HCT116 (cell line): ENCODE data around the gene REPS1. TPM values are rescaled to one million over a fixed set of nuclear protein-coding genes. Genes with fewer than 3 reads are reported as not detected.

Source experiments
- ATAC-seq: fragments of 200-7000 bp; cut with Tn5 transposase; 2 replicates; pipeline ENCODE4 v1.9.1; 2020; ENCODE audit warnings: mild to moderate bottlenecking, moderate library complexity
- BruUV-seq: library from RNA; stranded (reverse); fragments of 400-500 nt; replicated peaks from 2 replicates; lab custom pipeline; 2021; lab: Mats Ljungman, UMichigan
- CTCF ChIA-PET: fragments of 300-600 bp; sonication (Branson Sonifier 250); formaldehyde crosslinking; loops from one replicate; lab custom pipeline; 2021; ENCODE audit warnings: antibody characterized with exemption; lab: Charles Lee
- POLR2A ChIA-PET: fragments of 300-600, 350-600 bp; sonication (Branson Sonifier 250); formaldehyde crosslinking; loops from one replicate; lab custom pipeline; 2021; ENCODE audit warnings: antibody characterized with exemption; lab: Charles Lee
- RAD21 ChIA-PET, 2 experiments: fragments of 300-600 bp; sonication (Branson Sonifier 250); formaldehyde crosslinking; loops; one replicate each; lab custom pipeline; 2023; ENCODE audit warnings: low total read pairs in 2 of 2; ENCODE audit not compliant: uncharacterized antibody in 2 of 2, unreplicated experiment in 2 of 2, low non-redundant PET in 1 of 2; lab: Charles Lee
- DNase-seq: peaks from one replicate; pipeline ENCODE4 v3.0.0-alpha.2; 2010; ENCODE audit warnings: low read depth, low spot score
- H2AFZ ChIP-seq: fragments of 200-600 bp; shearing (Covaris generic), sonication (generic); 2 replicates; pipeline ENCODE4 v1.6.1; 2017; ENCODE audit warnings: low read depth, mixed run types, mixed read lengths, antibody characterized with exemption, low read length; ENCODE audit not compliant: poor library complexity, severe bottlenecking
- H3K27ac ChIP-seq: 2 replicates; pipeline ENCODE4 v1.5.1; 2012; ENCODE audit warnings: low read depth, low read length
- H3K27me3 ChIP-seq: fragments of 200-600 bp; sonication (generic); 2 replicates; pipeline ENCODE4 v1.6.1; 2016; ENCODE audit warnings: mixed run types, low read length, mixed read lengths; ENCODE audit not compliant: insufficient read depth
- H3K36me3 ChIP-seq, 2 experiments: fragments of 200-500 bp in 1 of 2; fragments of 200-600 bp in 1 of 2; sonication (Bioruptor generic) in 1 of 2; sonication (generic) in 1 of 2; 2 replicates each; pipeline versions ENCODE4 v1.5.1 to v1.6.1; 2014 to 2016; ENCODE audit warnings: low read length in 2 of 2, inconsistent platforms in 1 of 2, mixed read lengths in 1 of 2, mixed run types in 1 of 2; ENCODE audit not compliant: insufficient read depth in 2 of 2, control insufficient read depth in 1 of 2
- H3K4me1 ChIP-seq, 2 experiments: fragments of 200-600 bp in 1 of 2; sonication (generic) in 1 of 2; 2 replicates each; pipeline versions ENCODE4 v1.5.1 to v1.6.1; 2012 to 2017; ENCODE audit warnings: low read length in 2 of 2, inconsistent platforms in 1 of 2, mild to moderate bottlenecking in 1 of 2, mixed read lengths in 1 of 2, mixed run types in 1 of 2, moderate library complexity in 1 of 2; ENCODE audit not compliant: insufficient read depth in 2 of 2, control insufficient read depth in 1 of 2
- H3K4me2 ChIP-seq: fragments of 200-600 bp; sonication (generic); 2 replicates; pipeline ENCODE4 v1.6.1; 2017; ENCODE audit warnings: mixed run types, low read length, mixed read lengths
- H3K4me3 ChIP-seq, 2 experiments: fragments of 200-600 bp in 1 of 2; sonication (generic) in 1 of 2; replicated peaks in 1 of 2; 2 replicates each; pipeline ENCODE4 v1.5.1; 2011 to 2016; ENCODE audit warnings: low read length in 2 of 2, control low read depth in 1 of 2, low read depth in 1 of 2, mild to moderate bottlenecking in 1 of 2, mixed read lengths in 1 of 2, mixed run types in 1 of 2
- H3K79me2 ChIP-seq: fragments of 200-600 bp; sonication (generic); 2 replicates; pipeline ENCODE4 v1.6.1; 2017; ENCODE audit warnings: mild to moderate bottlenecking, mixed run types, low read length, moderate library complexity, mixed read lengths; ENCODE audit not compliant: insufficient read depth
- H3K9ac ChIP-seq: fragments of 200-600 bp; sonication (generic); 2 replicates; pipeline ENCODE4 v1.6.1; 2016; ENCODE audit warnings: low read length, mixed read lengths
- H3K9me2 ChIP-seq: fragments of 200-600 bp; sonication (generic), shearing (Covaris generic); 2 replicates; pipeline ENCODE4 v1.6.1; 2017; ENCODE audit warnings: mixed run types, mild to moderate bottlenecking, moderate library complexity; ENCODE audit not compliant: insufficient read depth
- H3K9me3 ChIP-seq, 2 experiments: fragments of 200-500 bp in 1 of 2; fragments of 200-600 bp in 1 of 2; sonication (Bioruptor generic) in 1 of 2; sonication (generic) in 1 of 2; 2 replicates each; pipeline ENCODE4 v1.6.1; 2014 to 2017; ENCODE audit warnings: low read length in 2 of 2, mixed read lengths in 2 of 2, inconsistent platforms in 1 of 2, low read depth in 1 of 2, mild to moderate bottlenecking in 1 of 2, mixed run types in 1 of 2, moderate library complexity in 1 of 2; ENCODE audit not compliant: control insufficient read depth in 1 of 2, insufficient read depth in 1 of 2
- H4K20me1 ChIP-seq: fragments of 200-600 bp; sonication (generic), shearing (Covaris generic); 2 replicates; pipeline ENCODE4 v1.6.1; 2017; ENCODE audit warnings: mixed run types, mild to moderate bottlenecking, moderate library complexity; ENCODE audit not compliant: insufficient read depth
- CTCF ChIP-seq, 3 experiments: fragments of 200-600 bp in 1 of 3; sonication (generic) in 1 of 3; IDR thresholded peaks in 2 of 3; conservative IDR thresholded peaks in 1 of 3; 2 replicates each; pipeline ENCODE4 v1.5.1; 2012 to 2017; ENCODE audit warnings: low read depth in 2 of 3, low read length in 2 of 3, antibody characterized with exemption in 1 of 3, borderline replicate concordance in 1 of 3, control low read depth in 1 of 3, mild to moderate bottlenecking in 1 of 3, mixed read lengths in 1 of 3, mixed run types in 1 of 3, moderate library complexity in 1 of 3; ENCODE audit not compliant: insufficient read depth in 1 of 3
- EGR1 ChIP-seq: IDR thresholded peaks from 2 replicates; pipeline ENCODE4 v1.6.1; 2012; ENCODE audit warnings: low read depth
- ELF1 ChIP-seq: IDR thresholded peaks from 2 replicates; pipeline ENCODE4 v1.6.1; 2012; ENCODE audit warnings: low read depth, borderline replicate concordance
- JUND ChIP-seq: IDR thresholded peaks from 2 replicates; pipeline ENCODE4 v1.6.1; 2012
- RAD21 ChIP-seq: IDR thresholded peaks from 2 replicates; pipeline ENCODE4 v1.6.1; 2012; ENCODE audit warnings: low read depth, mild to moderate bottlenecking
- SIN3A ChIP-seq: IDR thresholded peaks from 2 replicates; pipeline ENCODE4 v1.6.1; 2012; ENCODE audit warnings: low read depth
- SP1 ChIP-seq: IDR thresholded peaks from 2 replicates; pipeline ENCODE4 v1.6.1; 2012; ENCODE audit warnings: low read depth
- YY1 ChIP-seq: IDR thresholded peaks from 2 replicates; pipeline ENCODE4 v1.6.1; 2011; ENCODE audit warnings: low read length, low read depth, moderate library complexity, mild to moderate bottlenecking; ENCODE audit not compliant: insufficient replicate concordance; ENCODE audit errors: extremely low read depth
- ZBTB33 ChIP-seq: IDR thresholded peaks from 2 replicates; pipeline ENCODE4 v1.6.1; 2011; ENCODE audit warnings: mild to moderate bottlenecking, low read length, moderate library complexity; ENCODE audit not compliant: insufficient replicate concordance; ENCODE audit errors: extremely low read depth
- ZFX ChIP-seq: fragments of 450-650 bp; IDR thresholded peaks from 2 replicates; pipeline ENCODE4 v1.6.1; 2017
- intact Hi-C: fragments of 100-400 bp; cut with micrococcal nuclease; formaldehyde crosslinking; loops from 2 replicates; pipeline ENCODE4 v1.10.0; 2022
- total RNA-seq: library from RNA; stranded (reverse); gene quantifications from one replicate; pipeline ENCODE4 v1.2.1, GENCODE V29; 2021; ENCODE audit not compliant: unreplicated experiment
- TF ChIP-seq, protein P1 (sequence below): IDR thresholded peaks from 2 replicates; pipeline ENCODE4 v1.6.1; 2012
- TF ChIP-seq, protein P2 (sequence below): IDR thresholded peaks from 2 replicates; pipeline ENCODE4 v1.6.1; 2012

The REPS1 gene
- total RNA-seq, 1 experiment from 2014 or later = 52.7 TPM

- no peaks in the 10 kb centered on the region for H3K27me3 ChIP-seq
- DNase-seq (no peak), ATAC-seq (no peak)
- POLR2A ChIA-PET = no interaction called here
- CTCF ChIA-PET = no interaction called here
- no peaks in the 10 kb centered on the region for H3K36me3 ChIP-seq
- intact Hi-C loops = no loop called here
- no peak overlapping the region for H3K4me2 ChIP-seq
- TF ChIP-seq ZBTB33 (no peak), ELF1 (no peak), RAD21 (no peak), ZFX (no peak), YY1 (no peak)
- TF ChIP-seq, protein P1, sequence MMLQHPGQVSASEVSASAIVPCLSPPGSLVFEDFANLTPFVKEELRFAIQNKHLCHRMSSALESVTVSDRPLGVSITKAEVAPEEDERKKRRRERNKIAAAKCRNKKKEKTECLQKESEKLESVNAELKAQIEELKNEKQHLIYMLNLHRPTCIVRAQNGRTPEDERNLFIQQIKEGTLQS = no peak
- H2AFZ ChIP-seq = no peak overlapping the region
- H3K9me2 ChIP-seq = no peaks in the 10 kb centered on the region
- no peak overlapping the region for H3K27ac ChIP-seq
- no peaks in the 10 kb centered on the region for H3K79me2 ChIP-seq
- RAD21 ChIA-PET = no interaction called here
- no peaks in the 10 kb centered on the region for H3K4me1 ChIP-seq
- H3K4me3 ChIP-seq = no peak overlapping the region
- H3K9me3 ChIP-seq = no peaks in the 10 kb centered on the region
- no TSS peak for BruUV-seq
- no peak overlapping the region for H3K9ac ChIP-seq
- no peaks in the 10 kb centered on the region for H4K20me1 ChIP-seq
These were observed 114.9 kb downstream of the REPS1 start for GRCh38 chr6:138873191-138873590.

DNA sequence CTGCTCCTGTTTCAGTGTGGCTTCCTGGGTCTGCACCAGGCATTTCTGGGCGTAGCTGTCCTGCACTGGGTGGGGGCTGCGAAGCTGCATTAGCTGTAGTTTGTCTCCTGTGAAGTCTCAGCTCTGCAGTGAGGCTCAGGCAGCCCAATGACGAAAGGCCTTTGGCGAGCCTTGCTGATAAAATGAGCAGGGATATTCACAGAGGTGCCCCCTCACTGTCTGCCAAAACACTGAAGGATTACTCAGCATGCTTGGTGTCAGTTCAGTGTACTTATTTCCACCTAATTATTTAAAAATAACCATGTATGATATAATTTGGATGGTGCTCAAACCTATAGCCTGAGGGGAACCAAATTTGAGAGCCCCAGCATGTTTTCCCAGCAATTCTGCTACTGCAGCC, 118.7 kb downstream of the REPS1 start:
- no peaks in the 10 kb centered on the region for H3K79me2 ChIP-seq
- no peak overlapping the region for H3K27ac ChIP-seq
- H2AFZ ChIP-seq = no peak overlapping the region
- no peaks in the 10 kb centered on the region for H4K20me1 ChIP-seq
- H3K9me3 ChIP-seq = no peaks in the 10 kb centered on the region
- ChIA-PET CTCF (no interaction called here), RAD21 (no interaction called here), POLR2A (no interaction called here)
- ATAC-seq (no peak), DNase-seq (no peak)
- H3K9me2 ChIP-seq = no peaks in the 10 kb centered on the region
- intact Hi-C loops = no loop called here
- TF ChIP-seq SP1 (no peak), JUND (no peak), CTCF (IDR thresholded peaks at IDR 0.05 in 2 of 3, conservative IDR thresholded peaks at IDR 0.05 in 1 of 3; ENCODE audit: borderline replicate concordance in 1 of 3, insufficient read depth in 1 of 3, low read depth in 2 of 3, low read length in 2 of 3) (no peak), SIN3A (no peak), EGR1 (no peak)
- TF ChIP-seq, protein P2, sequence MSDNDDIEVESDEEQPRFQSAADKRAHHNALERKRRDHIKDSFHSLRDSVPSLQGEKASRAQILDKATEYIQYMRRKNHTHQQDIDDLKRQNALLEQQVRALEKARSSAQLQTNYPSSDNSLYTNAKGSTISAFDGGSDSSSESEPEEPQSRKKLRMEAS = no peak
- H3K4me3 ChIP-seq = no peak overlapping the region
- BruUV-seq = no TSS peak
- no peak overlapping the region for H3K4me2 ChIP-seq
- no peak overlapping the region for H3K9ac ChIP-seq
- no peaks in the 10 kb centered on the region for H3K4me1 ChIP-seq
- H3K36me3 ChIP-seq = no peaks in the 10 kb centered on the region
- no peaks in the 10 kb centered on the region for H3K27me3 ChIP-seq
